IMR-90 (cell line): Measurements from ENCODE around the gene ZMYND10.

ENCODE experiments used
- CTCF ChIP-seq: conservative IDR thresholded peaks from 2 replicates; pipeline ENCODE4 v1.5.1; 2012; ENCODE audit warnings: mild to moderate bottlenecking, low read depth, low read length, improper control_type of control experiment
- POLR2A ChIP-seq: IDR thresholded peaks from 2 replicates; pipeline ENCODE4 v1.6.1; 2012; ENCODE audit warnings: mild to moderate bottlenecking, low read depth, low read length

GRCh38 chr3:50297384-50297775 is 48.2 kb downstream of the ZMYND10 start:
- TF ChIP-seq POLR2A, result no peak
- no peak for TF ChIP-seq CTCF
